SK-N-SH (cell line): ENCODE results near the gene EHBP1L1. TPM values are rescaled to one million over a fixed set of nuclear protein-coding genes. Genes with fewer than 3 reads are reported as not detected.

Experiments used
- CTCF ChIA-PET: fragments of 300-600, 350-600 bp; formaldehyde crosslinking; extraction: SDS; loops from one replicate; lab custom pipeline; 2021; lab: Yijun Ruan, JAX
- POLR2A ChIA-PET: fragments of 350-600 bp; sonication (Branson Sonifier 250); formaldehyde crosslinking; extraction: SDS; loops from one replicate; lab custom pipeline; 2020; ENCODE audit warnings: antibody characterized with exemption, inconsistent platforms; lab: Yijun Ruan, JAX
- DNase-seq: peaks from one replicate; pipeline ENCODE4 v3.0.0; 2012
- H2AFZ ChIP-seq: fragments of 200-600 bp; sonication (generic); 2 replicates; pipeline ENCODE4 v1.8.1; 2016; ENCODE audit warnings: antibody characterized with exemption, mild to moderate bottlenecking, low read depth
- H3F3A ChIP-seq: fragments of 200-600 bp; sonication (generic); replicated peaks from 2 replicates; pipeline ENCODE3; 2016; ENCODE audit warnings: antibody characterized with exemption, mild to moderate bottlenecking; ENCODE audit not compliant: insufficient read depth
- H3K27ac ChIP-seq, 2 experiments: fragments of 200-500 bp in 1 of 2; fragments of 200-600 bp in 1 of 2; sonication (Bioruptor generic) in 1 of 2; sonication (generic), shearing (Covaris generic) in 1 of 2; 2 replicates each; pipeline versions ENCODE4 v1.5.1 to v1.6.1; 2014 to 2016; ENCODE audit warnings: low read depth in 2 of 2, inconsistent platforms in 1 of 2, low read length in 1 of 2, mild to moderate bottlenecking in 1 of 2, mixed read lengths in 1 of 2
- H3K27me3 ChIP-seq: fragments of 200-600 bp; sonication (generic), shearing (Covaris generic); 2 replicates; pipeline ENCODE4 v1.6.1; 2016; ENCODE audit warnings: mixed run types; ENCODE audit not compliant: insufficient read depth
- H3K36me3 ChIP-seq, 2 experiments: fragments of 200-500 bp in 1 of 2; fragments of 200-600 bp in 1 of 2; sonication (Bioruptor generic) in 1 of 2; sonication (generic) in 1 of 2; replicated peaks in 1 of 2; 2 replicates each; pipeline versions ENCODE3 to v1.5.1; 2014 to 2016; ENCODE audit warnings: low read length in 1 of 2, mild to moderate bottlenecking in 1 of 2; ENCODE audit not compliant: insufficient read depth in 2 of 2, control insufficient read depth in 1 of 2
- H3K4me1 ChIP-seq, 2 experiments: fragments of 200-500 bp in 1 of 2; fragments of 200-600 bp in 1 of 2; sonication (Bioruptor generic) in 1 of 2; sonication (generic), shearing (Covaris generic) in 1 of 2; 2 replicates each; pipeline versions ENCODE4 v1.5.1 to v1.6.1; 2014 to 2016; ENCODE audit warnings: low read depth in 1 of 2, low read length in 1 of 2, mixed run types in 1 of 2; ENCODE audit not compliant: insufficient read depth in 2 of 2, control insufficient read depth in 1 of 2
- H3K4me2 ChIP-seq: fragments of 200-600 bp; sonication (generic), shearing (Covaris generic); 2 replicates; pipeline ENCODE4 v1.6.1; 2017; ENCODE audit warnings: mixed run types
- H3K4me3 ChIP-seq, 2 experiments: fragments of 200-500 bp in 1 of 2; fragments of 200-600 bp in 1 of 2; sonication (Bioruptor generic) in 1 of 2; sonication (generic), shearing (Covaris generic) in 1 of 2; 2 replicates each; pipeline versions ENCODE4 v1.5.1 to v1.8.1; 2014 to 2016; ENCODE audit warnings: low read depth in 2 of 2, inconsistent platforms in 1 of 2, low read length in 1 of 2, mild to moderate bottlenecking in 1 of 2, mixed read lengths in 1 of 2, moderate library complexity in 1 of 2
- H3K79me2 ChIP-seq: fragments of 200-600 bp; sonication (generic); 2 replicates; pipeline ENCODE4 v1.8.1; 2017; ENCODE audit warnings: mild to moderate bottlenecking; ENCODE audit not compliant: insufficient read depth
- H3K9ac ChIP-seq: fragments of 200-600 bp; sonication (generic); 2 replicates; pipeline ENCODE4 v1.6.1; 2017; ENCODE audit warnings: mixed run types
- H3K9me2 ChIP-seq: fragments of 200-600 bp; sonication (generic); 2 replicates; pipeline ENCODE4 v1.6.1; 2017; ENCODE audit warnings: mixed run types
- H3K9me3 ChIP-seq: fragments of 200-600 bp; sonication (generic); 2 replicates; pipeline ENCODE4 v1.6.1; 2017; ENCODE audit warnings: mixed run types, mild to moderate bottlenecking, moderate library complexity
- H4K20me1 ChIP-seq: fragments of 200-600 bp; sonication (generic); 2 replicates; pipeline ENCODE4 v1.6.1; 2017; ENCODE audit warnings: mild to moderate bottlenecking, mixed run types; ENCODE audit not compliant: insufficient read depth
- ELF1 ChIP-seq: IDR thresholded peaks from 2 replicates; pipeline ENCODE4 v1.4.0; 2012
- NFIC ChIP-seq: IDR thresholded peaks from 2 replicates; pipeline ENCODE4 v1.4.0; 2012; ENCODE audit warnings: borderline replicate concordance
- RAD21 ChIP-seq: IDR thresholded peaks from 2 replicates; pipeline ENCODE4 v1.6.1; 2012; ENCODE audit warnings: mild to moderate bottlenecking, low read length
- RFX5 ChIP-seq: IDR thresholded peaks from 2 replicates; pipeline ENCODE4 v1.6.1; 2012; ENCODE audit warnings: mild to moderate bottlenecking, improper control_type of control experiment, low read length
- SMC3 ChIP-seq: IDR thresholded peaks from 2 replicates; pipeline ENCODE4 v1.6.1; 2012; ENCODE audit warnings: low read depth, low read length, improper control_type of control experiment
- WGBS: methylation state at CpG from one replicate; pipeline ENCODE4 v1.1.6; 2017; ENCODE audit warnings: low lambda C conversion rate; 5-methylcytosine and 5-hydroxymethylcytosine counted together
- polyA plus RNA-seq, 3 experiments: library from polyadenylated mRNA; depleted of rRNA; stranded (reverse); fragments of >200 nt; gene quantifications; 2 replicates each; pipeline ENCODE4 v1.2.3, GENCODE V29; 2012
- TF ChIP-seq, protein P1 (sequence below): fragments of 200-600 bp; sonication (generic); IDR thresholded peaks from 2 replicates; pipeline ENCODE4 v1.6.1; 2017; ENCODE audit warnings: antibody characterized with exemption, mild to moderate bottlenecking, moderate library complexity
- TF ChIP-seq, protein P2 (sequence below): IDR thresholded peaks from 2 replicates; pipeline ENCODE4 v1.4.0; 2012; ENCODE audit warnings: low read depth
- TF ChIP-seq, protein P3 (sequence below): IDR thresholded peaks from 2 replicates; pipeline ENCODE4 v1.4.0; 2012; ENCODE audit warnings: low read depth, borderline replicate concordance
- TF ChIP-seq, protein P4 (sequence below): IDR thresholded peaks from 2 replicates; pipeline ENCODE4; 2012
- TF ChIP-seq, protein P5 (sequence below): fragments of 150-350 bp; IDR thresholded peaks from 2 replicates; pipeline ENCODE4 v1.6.1; 2017; ENCODE audit warnings: antibody characterized with exemption, low read length, low read depth, borderline replicate concordance

The EHBP1L1 gene
- polyA plus RNA-seq, 1 of the 3 experiments (the other 2 are of a cell fraction), result 48.7 TPM

DNA sequence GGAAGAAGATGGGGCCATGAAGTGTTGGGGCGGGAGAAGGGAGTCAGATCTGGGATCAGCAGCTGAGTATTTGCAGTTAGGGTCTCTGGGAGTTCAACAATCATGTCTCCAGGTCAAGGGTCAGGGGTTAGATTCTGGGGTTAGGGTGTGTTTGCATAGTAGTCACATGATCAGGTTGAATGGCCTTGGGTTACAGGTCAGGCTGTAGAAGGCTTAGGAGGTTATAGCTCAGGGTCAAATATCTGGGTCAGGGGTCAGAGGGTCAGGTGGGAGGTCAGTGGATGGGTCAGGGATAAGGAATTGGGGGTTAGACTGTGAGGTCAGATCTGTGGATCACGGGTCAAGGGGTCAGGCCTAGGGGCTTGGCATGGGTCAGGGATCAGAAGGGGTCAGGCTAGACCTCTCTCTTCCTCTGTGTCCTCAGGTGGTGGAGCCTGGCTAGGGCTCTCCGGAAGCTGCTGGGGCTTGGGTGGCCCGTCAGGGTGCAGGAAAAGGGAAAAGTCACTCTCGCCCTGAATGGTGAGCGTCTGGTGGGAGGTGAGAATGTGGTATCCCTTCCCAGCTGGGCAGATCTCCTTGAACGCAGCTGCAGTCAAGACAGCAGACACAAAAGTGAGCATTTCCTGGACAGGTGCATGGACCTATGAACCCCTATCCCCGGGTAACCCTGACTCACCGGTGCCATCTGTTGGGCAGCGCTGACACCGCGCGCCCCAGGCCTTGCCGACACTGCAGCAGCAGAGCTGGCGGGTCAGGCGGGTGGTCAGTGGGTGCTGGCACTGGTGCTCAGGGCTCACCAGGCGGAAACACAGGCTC, 24.1 kb upstream of the EHBP1L1 start:
- Histone ChIP-seq H3K9me2 (no peaks in the 10 kb centered on the region), H4K20me1 (peaks cover 21% of the 10 kb centered on the region), H3K9me3 (no peaks in the 10 kb centered on the region), H3K79me2 (peaks cover 43% of the 10 kb centered on the region), H3K4me1 (peaks cover 16 to 27% of the 10 kb centered on the region in 2 experiments; a peak in 3 of 4 replicates), H3K9ac (no peak overlapping the region), H3K27me3 (no peaks in the 10 kb centered on the region), H3F3A (no peaks in the 10 kb centered on the region), H3K4me2 (no peak overlapping the region), H3K4me3 (no peak overlapping the region), H3K36me3 (peaks cover 29 to 42% of the 10 kb centered on the region in 2 experiments), H2AFZ (no peak overlapping the region), H3K27ac (no peak overlapping the region)
- peak; percentile 85 for DNase-seq
- ChIA-PET POLR2A (interaction anchor here (0.8 to 1.1 kb wide), 2 partner anchors 11 to 22 kb away, joined by 3 read pairs; no protein-coding TSS in a partner anchor), CTCF (interaction anchor here (0.6 to 6.4 kb wide), 17 partner anchors 9 to 231 kb away, joined by 3 to 88 read pairs (median 4); partner anchors contain the start of genes FAM89B, KCNK7 and ZNRD2)
- TF ChIP-seq, protein P1, sequence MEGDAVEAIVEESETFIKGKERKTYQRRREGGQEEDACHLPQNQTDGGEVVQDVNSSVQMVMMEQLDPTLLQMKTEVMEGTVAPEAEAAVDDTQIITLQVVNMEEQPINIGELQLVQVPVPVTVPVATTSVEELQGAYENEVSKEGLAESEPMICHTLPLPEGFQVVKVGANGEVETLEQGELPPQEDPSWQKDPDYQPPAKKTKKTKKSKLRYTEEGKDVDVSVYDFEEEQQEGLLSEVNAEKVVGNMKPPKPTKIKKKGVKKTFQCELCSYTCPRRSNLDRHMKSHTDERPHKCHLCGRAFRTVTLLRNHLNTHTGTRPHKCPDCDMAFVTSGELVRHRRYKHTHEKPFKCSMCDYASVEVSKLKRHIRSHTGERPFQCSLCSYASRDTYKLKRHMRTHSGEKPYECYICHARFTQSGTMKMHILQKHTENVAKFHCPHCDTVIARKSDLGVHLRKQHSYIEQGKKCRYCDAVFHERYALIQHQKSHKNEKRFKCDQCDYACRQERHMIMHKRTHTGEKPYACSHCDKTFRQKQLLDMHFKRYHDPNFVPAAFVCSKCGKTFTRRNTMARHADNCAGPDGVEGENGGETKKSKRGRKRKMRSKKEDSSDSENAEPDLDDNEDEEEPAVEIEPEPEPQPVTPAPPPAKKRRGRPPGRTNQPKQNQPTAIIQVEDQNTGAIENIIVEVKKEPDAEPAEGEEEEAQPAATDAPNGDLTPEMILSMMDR, result peak; percentile 62
- TF ChIP-seq RAD21, result peak; percentile 43
- peak; percentile 31; the same call in 1 of the 2 replicates for TF ChIP-seq SMC3
- TF ChIP-seq ELF1, result no peak
- TF ChIP-seq RFX5, result no peak
- TF ChIP-seq, protein P2, sequence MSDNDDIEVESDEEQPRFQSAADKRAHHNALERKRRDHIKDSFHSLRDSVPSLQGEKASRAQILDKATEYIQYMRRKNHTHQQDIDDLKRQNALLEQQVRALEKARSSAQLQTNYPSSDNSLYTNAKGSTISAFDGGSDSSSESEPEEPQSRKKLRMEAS, result no peak
- 72% methylated on average over 5 of the region's 17 CpGs for WGBS

DNA sequence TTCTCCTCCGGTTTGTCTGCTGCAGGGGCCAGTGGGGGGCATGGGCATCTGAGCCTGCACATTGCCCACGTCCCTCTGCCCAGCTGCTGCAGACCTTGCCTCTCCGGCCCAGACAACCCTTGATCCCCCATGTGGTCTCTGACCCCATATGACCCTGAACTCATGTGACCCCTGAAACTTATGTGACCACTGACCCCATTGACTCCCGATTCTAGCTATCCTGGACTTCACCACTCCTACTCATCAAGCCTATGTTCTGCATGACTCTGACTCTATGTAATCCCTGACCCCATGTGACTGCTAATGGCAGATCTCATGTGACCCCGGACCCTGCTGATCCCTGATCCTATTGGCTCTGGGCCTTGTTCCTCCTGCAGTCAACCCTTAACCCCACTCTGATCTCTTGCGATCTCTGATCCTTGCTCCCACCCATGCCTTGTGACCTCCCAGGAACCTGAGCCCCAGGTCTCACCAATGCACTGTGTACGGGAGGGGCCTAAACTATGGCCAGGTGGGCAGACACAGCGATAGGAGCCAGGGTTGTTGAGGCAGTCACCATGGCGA, 23.4 kb upstream of the EHBP1L1 start:
- no peak overlapping the region for H2AFZ ChIP-seq
- POLR2A ChIA-PET, result interaction anchor here (0.8 kb wide), 1 partner anchor 11 kb away, joined by 3 read pairs; no protein-coding TSS in a partner anchor
- H3K27me3 ChIP-seq, result no peaks in the 10 kb centered on the region
- no peak overlapping the region for H3K4me3 ChIP-seq
- no peaks in the 10 kb centered on the region for H3K9me2 ChIP-seq
- no peak for DNase-seq
- no peak overlapping the region; a peak in 1 of 4 replicates for H3K27ac ChIP-seq
- peaks cover 21% of the 10 kb centered on the region for H4K20me1 ChIP-seq
- peaks cover 50% of the 10 kb centered on the region for H3K79me2 ChIP-seq
- H3K36me3 ChIP-seq, result peaks cover 29 to 39% of the 10 kb centered on the region in 2 experiments
- no peak overlapping the region for H3K9ac ChIP-seq
- H3K4me2 ChIP-seq, result no peak overlapping the region
- TF ChIP-seq NFIC, result no peak
- TF ChIP-seq ELF1, result no peak
- TF ChIP-seq, protein P3, sequence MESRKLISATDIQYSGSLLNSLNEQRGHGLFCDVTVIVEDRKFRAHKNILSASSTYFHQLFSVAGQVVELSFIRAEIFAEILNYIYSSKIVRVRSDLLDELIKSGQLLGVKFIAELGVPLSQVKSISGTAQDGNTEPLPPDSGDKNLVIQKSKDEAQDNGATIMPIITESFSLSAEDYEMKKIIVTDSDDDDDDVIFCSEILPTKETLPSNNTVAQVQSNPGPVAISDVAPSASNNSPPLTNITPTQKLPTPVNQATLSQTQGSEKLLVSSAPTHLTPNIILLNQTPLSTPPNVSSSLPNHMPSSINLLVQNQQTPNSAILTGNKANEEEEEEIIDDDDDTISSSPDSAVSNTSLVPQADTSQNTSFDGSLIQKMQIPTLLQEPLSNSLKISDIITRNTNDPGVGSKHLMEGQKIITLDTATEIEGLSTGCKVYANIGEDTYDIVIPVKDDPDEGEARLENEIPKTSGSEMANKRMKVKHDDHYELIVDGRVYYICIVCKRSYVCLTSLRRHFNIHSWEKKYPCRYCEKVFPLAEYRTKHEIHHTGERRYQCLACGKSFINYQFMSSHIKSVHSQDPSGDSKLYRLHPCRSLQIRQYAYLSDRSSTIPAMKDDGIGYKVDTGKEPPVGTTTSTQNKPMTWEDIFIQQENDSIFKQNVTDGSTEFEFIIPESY, result no peak
- no peak for TF ChIP-seq RFX5
- TF ChIP-seq, protein P4, sequence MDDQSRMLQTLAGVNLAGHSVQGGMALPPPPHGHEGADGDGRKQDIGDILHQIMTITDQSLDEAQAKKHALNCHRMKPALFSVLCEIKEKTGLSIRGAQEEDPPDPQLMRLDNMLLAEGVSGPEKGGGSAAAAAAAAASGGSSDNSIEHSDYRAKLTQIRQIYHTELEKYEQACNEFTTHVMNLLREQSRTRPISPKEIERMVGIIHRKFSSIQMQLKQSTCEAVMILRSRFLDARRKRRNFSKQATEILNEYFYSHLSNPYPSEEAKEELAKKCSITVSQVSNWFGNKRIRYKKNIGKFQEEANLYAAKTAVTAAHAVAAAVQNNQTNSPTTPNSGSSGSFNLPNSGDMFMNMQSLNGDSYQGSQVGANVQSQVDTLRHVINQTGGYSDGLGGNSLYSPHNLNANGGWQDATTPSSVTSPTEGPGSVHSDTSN, result no peak
- TF ChIP-seq, protein P5, sequence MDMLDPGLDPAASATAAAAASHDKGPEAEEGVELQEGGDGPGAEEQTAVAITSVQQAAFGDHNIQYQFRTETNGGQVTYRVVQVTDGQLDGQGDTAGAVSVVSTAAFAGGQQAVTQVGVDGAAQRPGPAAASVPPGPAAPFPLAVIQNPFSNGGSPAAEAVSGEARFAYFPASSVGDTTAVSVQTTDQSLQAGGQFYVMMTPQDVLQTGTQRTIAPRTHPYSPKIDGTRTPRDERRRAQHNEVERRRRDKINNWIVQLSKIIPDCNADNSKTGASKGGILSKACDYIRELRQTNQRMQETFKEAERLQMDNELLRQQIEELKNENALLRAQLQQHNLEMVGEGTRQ, result no peak
- H3K4me1 ChIP-seq, result peaks cover 16 to 34% of the 10 kb centered on the region in 2 experiments; a peak in 3 of 4 replicates
- H3K9me3 ChIP-seq, result no peaks in the 10 kb centered on the region
- 84% methylated on average over 6 of the region's 9 CpGs for WGBS
- CTCF ChIA-PET, result interaction anchor here (0.6 to 6.4 kb wide), 16 partner anchors 8 to 232 kb away, joined by 3 to 88 read pairs (median 4); partner anchors contain the start of genes FAM89B, KCNK7 and ZNRD2
- H3F3A ChIP-seq, result peaks cover 6% of the 10 kb centered on the region
